Globus pallidus (tissue), 1 donor: ENCODE measurements around the gene PFN4.
"Not testable (repeated sequence)": the region's sequence is repeated elsewhere in the genome, so short reads cannot be mapped to it uniquely, and the experiment has no call there.

Experiments used
- DNase-seq: peaks from one replicate; pipeline ENCODE4 v3.0.0-alpha.2; 2015; ENCODE audit warnings: low spot score

PFN4 gene

DNA sequence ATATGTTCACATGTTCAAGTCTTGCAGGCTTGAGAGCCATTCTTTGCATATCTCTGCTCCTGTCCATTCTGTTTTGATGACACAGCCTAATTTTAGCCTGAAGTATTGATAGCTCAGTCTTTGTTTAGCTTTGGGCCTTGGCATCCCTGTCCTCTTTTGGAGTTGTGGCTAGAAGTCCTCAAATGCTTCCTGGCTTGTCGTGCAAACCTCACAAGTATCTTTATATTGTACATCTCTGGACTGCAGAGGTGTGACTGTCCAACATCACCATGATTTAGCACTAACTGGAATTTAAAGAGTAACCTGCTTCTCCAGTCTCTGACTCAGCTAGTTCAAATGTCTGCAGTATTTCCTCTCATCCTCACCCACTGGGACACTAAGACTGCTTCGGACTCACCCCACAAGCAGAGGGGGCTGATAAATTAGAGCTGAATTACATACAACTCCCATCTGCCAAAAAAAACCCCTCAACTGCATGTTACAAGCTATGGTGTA is 11.7 kb downstream of the PFN4 start:
- DNase-seq: no peak

DNA sequence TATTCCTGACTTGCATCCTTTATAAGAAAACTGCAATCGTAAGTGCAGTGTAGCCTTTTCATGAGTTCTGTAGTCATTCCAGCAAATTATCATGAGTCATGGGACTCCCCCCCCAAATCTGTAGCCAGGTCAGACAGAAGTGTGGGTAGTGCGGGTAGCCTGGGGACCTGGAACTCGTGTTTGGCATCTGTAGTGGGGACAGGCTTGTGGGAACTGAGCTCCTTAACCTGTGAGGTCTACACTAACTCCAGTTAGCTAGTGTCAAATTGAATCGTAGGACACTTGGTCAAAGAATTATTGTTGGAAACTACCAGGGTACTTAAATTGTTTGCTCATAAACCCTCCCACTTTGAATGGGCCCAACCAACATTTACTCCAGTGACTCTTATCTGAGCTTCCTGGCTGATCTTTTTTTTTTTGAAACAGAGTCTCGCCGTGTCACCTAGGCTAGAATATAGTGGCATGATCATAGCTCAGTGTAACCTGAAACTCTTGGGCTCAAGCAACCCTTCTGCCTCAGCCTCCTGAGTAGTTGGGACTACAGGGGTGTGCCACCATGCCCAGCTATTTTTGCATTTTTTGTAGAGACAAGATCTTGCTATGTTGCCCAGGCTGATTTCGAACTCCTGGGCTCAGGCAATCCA is 12.4 kb downstream of the PFN4 start:
- no peak for DNase-seq

DNA sequence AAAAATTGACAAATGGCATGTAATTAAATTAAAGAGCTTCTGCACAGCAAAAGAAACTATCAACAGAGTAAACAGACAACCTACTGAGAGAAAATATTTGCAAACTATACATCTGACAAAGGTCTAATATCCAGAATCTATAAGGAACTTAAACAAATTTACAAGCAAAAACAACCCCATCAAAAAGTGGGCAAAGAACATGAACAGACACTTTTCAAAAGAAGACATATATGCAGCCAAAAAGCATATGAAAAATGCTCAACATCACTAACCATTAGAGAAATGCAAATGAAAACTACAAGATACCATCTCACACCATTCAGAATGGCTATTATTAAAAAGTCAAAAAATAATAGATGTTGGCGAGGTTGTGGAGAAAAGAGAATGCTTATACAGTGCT is 13.7 kb downstream of the PFN4 start:
- DNase-seq: not testable (repeated sequence)

DNA sequence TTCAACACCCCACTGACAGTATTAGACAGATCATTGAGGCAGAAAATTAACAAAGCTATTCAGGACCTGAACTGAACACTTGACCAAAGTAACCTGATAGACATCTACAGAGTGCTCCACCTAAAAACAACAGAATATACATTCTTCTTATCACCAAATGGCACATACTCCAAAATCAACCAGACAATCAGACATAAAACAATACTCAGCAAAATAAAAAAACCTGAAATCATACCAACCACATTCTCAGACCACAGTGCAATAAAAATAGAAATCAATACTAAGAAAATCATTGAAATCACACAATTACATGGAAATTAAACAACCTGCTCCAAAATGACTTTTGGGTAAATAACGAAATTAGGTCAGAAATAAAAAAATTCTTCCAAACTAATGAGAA is 15.8 kb downstream of the PFN4 start:
- DNase-seq: no peak

DNA sequence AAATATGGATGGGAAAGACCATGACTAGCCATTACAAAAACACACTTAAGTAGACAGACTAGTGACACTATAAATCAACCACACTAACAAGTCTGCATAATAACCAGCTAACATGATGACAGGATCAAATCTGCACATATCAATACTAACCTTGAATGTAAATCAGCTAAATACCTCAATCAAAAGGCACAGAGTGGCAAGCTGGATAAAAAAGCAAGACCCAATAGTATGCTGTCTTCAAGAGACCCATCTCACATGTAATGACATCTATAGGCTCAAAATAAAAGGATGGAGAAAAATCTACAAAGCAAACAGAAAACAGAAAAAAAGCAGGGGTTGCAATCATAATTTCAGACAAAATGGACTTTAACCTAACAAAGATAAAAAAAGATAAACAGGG is 16.3 kb downstream of the PFN4 start:
- DNase-seq: no peak

- DNase-seq: no peak
These were observed 17.3 kb downstream of the PFN4 start for GRCh38 chr2:24105816-24106215.

DNA sequence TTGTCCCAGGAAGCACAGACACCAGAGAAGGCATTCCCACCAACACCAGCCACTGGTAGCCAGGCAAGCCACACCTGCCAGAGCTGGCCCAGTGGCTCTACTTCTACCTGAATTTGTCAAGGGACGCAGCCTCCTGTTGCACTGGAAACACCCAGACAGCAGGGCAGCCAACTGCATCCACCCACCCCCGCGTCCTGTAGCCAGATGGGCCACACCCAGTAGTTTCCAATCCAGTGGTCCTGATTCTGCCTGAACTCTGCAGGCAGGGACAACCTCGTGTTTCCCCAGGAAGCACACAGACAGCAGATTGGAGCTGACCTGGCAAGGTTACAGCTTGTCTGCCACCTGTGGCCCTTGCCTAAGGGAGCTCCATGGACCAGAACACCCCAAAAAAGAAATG is 18.2 kb downstream of the PFN4 start:
- no peak for DNase-seq

GRCh38 chr2:24104110-24104650 is 19.0 kb downstream of the PFN4 start:
- no peak for DNase-seq

DNA sequence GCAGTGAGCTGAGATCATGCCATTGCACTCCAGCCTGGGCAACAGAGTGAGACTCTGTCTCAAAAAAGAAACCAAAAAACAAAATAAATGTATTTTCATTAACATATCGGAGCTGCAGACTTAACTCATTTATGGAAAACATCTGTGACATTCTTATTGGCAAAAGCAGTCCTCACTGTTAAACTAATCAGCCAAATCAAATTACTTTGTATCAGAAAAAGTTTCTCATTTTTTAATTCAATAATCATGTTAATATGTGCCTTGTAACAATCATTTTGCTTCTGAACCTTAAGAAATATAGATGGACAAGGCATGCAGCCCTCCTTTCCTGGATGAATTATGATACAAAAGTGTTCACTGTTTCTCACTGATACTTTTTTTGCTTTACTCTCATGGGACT is 20.5 kb downstream of the PFN4 start:
- no peak for DNase-seq

DNA sequence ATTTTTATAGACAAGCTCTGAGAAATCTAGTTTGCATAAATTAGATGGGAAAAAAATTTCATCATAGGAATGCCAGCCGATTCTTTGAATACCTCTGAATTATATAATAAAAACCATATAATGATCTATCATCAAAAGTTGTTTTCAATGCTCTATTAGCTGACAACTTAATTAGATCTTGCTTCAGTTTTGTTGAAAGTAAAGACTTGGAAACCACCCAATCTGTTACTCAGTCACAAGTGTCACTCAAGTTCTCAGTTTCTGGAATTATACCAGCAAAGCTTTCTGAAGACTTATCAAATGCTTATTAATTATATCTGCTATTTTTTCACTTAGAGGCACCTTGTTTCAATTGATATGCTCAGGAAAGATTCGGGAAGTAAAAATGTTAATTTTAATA is 21.1 kb downstream of the PFN4 start:
- no peak for DNase-seq

DNA sequence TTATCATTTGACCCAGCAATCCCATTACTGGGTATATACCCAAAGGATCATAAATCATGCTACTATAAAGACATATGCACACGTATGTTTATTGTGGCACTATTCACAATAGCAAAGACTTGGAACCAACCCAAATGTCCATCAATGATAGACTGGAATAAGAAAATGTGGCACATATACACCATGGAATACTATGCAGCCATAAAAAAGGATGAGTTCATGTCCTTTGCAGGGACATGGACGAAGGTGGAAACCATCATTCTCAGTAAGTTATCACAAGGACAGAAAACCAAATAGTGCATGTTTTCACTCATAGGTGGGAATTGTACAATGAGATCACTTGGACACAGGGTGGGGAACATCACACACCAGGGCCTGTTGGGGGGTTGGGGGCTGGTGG is 22.4 kb downstream of the PFN4 start:
- DNase-seq: not testable (repeated sequence)

GRCh38 chr2:24095171-24095677 is 27.9 kb downstream of the PFN4 start:
- DNase-seq: not testable (repeated sequence)

DNA sequence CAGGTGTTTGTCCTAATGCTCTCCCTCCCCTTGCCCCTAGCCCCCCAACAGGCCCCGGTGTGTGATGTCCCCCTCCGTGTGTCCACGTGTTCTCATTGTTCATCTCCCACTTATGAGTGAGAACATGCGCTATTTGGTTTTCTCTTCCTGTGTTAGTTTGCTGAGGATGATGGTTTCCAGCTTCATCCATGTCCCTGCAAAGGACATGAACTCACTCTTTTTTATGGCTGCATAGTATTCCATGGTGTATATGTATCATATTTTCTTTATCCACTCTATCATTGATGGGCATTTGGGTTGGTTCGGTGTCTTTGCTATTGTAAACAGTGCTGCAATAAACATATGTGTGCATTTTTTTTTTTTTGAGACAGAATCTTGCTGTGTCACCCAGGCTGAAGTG is 29.9 kb downstream of the PFN4 start:
- DNase-seq: not testable (repeated sequence)

- no peak for DNase-seq
These were observed 34.2 kb downstream of the PFN4 start for GRCh38 chr2:24088821-24089359.

GRCh38 chr2:24087032-24087431 is 36.1 kb downstream of the PFN4 start:
- no peak for DNase-seq

DNA sequence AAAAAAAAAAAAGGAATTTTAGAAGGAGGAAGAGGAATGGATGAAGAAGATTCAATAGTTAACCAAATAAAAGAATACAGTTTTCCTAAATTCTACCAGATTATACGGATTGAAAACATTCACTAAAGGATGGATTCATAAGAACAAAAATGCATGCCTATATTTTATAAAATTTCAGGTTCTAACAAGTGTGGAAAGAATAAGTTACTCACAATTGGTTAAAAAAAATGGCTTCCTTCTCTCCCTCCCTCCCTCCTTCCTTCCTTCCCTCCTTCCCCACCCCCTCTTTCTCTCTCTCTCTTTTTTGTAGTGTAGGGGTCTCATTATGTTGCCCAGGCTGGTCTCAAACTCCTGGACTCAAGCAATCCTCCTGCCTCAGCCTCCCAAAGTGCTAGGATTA is 36.9 kb downstream of the PFN4 start:
- no peak for DNase-seq

DNA sequence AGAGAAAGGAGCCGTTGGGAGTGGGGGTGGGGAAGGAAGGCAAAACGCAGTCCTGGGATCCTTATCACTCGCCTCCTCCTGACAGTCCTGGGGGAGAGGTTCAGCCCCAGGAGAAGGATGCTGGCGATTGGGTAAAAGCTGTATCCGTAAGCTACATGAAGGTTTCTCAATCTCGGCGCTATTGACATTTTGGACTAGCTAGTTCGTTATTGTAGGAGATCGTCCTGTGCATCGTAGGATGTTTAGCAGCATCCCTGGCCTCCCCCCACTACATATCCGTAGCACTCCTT is 38.0 kb downstream of the PFN4 start:
- DNase-seq: no peak

DNA sequence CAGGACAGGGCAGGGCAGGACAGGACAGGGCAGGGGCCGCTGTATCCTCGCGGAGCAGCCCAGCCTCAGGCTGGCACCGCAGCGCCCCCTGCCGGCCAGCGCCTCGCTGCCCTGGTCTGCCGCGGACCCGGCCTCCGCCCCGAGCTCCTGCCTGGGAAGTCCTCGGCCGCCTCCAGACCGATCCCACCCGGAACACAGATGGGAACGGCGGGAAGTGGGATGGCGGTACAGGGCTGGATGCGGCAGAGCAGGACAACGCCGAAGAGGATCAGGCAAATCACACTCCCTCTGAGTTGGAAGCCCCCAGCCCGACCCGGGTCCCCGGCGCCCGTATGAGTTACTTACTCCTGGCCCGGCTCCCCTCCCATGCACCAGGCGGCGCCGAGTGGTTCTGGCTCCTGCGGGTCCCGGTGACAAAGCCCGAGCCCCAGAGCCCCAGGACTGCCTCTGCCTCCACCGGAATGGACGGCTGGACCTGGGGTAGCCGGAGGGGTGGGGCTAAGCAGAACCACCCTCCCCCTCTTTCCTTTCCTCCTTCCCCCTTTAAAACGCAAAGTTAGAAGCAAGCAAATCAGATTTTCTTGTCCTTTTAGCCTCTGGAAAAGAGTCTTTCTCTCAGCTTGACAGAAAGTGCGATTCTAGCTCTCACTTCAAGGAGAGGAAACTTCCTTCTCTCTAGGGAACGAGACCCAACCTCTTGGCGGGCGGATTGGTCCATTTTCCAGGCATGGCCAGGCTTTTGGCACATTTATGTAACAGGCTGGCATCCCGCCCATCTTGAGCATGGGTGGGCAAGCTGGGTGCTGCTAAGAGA is 38.5 kb downstream of the PFN4 start, which contains the start of gene TP53I3:
TP53I3 (minus strand) TSS at position 449 of the 814 bp plus-strand sequence. CDS start 508 bp downstream, outside the sequence.
- DNase-seq: peak; percentile 73

DNA sequence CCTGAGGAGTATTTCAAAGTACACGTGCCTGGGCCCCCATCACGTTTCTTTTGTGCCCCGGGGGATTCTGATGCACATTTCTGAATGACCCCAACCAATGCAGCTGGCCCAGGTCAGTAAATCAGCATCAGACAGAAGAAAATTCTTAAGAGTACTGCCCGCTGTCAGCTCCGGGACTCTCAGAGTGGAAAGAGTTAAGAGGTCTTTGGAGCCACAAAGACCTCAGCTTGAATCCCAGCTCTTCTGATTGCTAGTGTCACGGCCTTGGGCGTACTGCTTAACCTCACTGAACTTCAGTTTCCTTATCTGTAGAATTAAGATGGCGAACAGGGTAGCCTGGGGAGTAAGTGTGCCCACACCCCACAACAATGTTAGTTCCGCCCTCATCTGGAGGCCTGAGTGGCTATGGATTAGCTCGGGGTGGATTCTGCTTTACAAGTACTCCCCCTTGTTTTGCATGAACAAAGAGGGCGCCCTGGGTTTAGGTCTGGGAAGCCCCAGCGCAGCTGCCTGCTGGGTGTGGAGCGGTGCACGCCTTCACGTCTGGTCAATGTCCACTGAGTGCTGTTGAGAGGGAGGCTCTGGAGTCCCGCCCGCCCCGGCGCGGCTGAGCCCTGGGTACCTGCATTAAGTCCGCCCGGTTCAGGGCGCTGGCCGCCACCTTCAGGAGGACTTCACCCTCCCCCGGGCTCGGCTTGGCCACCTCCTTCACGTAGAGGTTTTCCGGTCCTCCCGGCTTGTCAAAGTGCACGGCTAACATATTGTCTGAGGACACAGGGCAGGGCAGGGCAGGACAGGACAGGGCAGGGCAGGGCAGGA is 39.4 kb downstream of the PFN4 start:
- no peak for DNase-seq

DNA sequence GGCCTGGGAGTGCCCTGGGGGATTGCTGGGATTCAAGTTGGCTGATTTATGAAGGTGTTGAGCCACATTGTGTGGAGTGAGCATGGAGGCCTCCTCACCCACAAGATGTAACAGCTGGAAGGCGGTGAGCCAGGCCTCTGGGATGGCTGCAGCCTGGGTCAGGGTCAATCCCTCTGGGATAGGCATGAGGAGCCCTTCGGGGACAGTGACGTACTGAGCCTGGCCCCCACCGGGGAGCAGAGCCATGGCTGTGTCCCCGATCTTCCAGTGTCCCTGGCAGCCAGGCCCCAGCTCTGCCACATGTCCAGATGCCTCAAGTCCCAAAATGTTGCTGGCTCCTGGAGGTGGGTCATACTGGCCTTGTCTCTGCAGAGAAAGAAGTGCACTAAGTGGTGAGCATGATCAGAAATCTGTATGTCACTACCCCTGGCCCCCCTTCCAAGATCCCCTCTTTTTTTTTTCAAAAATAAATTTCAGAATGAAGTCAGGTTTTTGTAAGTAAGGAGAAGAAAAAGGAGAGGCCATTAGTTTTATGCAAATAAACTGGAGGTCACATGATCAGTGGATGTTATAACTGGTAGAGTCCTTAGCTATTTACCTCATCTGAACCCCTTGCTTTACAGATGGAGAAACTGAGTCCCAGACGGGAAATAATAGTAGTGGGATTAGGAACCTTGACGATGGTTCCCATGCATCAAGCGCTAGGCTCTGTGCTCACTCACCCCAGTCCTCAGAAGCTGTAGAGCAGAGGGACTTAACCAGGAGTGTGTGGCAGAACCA is 40.2 kb downstream of the PFN4 start:
- DNase-seq: no peak

GRCh38 chr2:24080701-24081100 is 42.4 kb downstream of the PFN4 start:
- DNase-seq: no peak
